Naive thymus-derived CD8-positive, alpha-beta T cell (primary cell): Measurements from ENCODE around the gene RAD51B. TPM values are rescaled to one million over a fixed set of nuclear protein-coding genes. Genes with fewer than 3 reads are reported as not detected.
A peak's percentile ranks its signal among the peaks of the same experiment; 100 is the strongest.
"Not testable (repeated sequence)": the region's sequence is repeated elsewhere in the genome, so short reads cannot be mapped to it uniquely, and the experiment has no call there.

Source experiments
- ATAC-seq, 2 donors: fragments of 150-1000 bp; cut with Tn5 transposase in 1 of 2; sonication (Bioruptor Pico), chemical (Tn5 transposase) in 1 of 2; 1 replicate in 1 of 2; 2 replicates in 1 of 2; pipeline ENCODE4 v1.10.0; 2021; ENCODE audit warnings: mild to moderate bottlenecking in 2 of 2, moderate library complexity in 2 of 2
- POLR2A ChIA-PET: fragments of 350-600 bp; sonication (Branson Sonifier 250); formaldehyde crosslinking; loops from one replicate; lab custom pipeline; 2021; ENCODE audit warnings: antibody characterized with exemption; lab: Charles Lee
- DNase-seq, 10 donors: peaks; one replicate each; pipeline versions ENCODE4 v3.0.0 to v3.0.0-alpha.2; 2020 to 2022
- H3K27ac Mint-ChIP-seq, 10 donors: one replicate each; pipeline ENCODE4 v1.8.0; 2020 to 2022; ENCODE audit warnings: mild to moderate bottlenecking in 10 of 10, mixed read lengths in 10 of 10, moderate library complexity in 4 of 10, inconsistent platforms in 1 of 10
- H3K27me3 Mint-ChIP-seq, 5 donors: one replicate each; pipeline ENCODE4 v1.8.0; 2021 to 2022; ENCODE audit warnings: mixed read lengths in 5 of 5
- H3K36me3 Mint-ChIP-seq, 3 donors: one replicate each; pipeline ENCODE4 v1.8.0; 2020 to 2022; ENCODE audit warnings: mixed read lengths in 3 of 3, mild to moderate bottlenecking in 2 of 3, inconsistent platforms in 1 of 3
- H3K4me1 Mint-ChIP-seq, 4 donors: one replicate each; pipeline ENCODE4 v1.8.0; 2021 to 2022; ENCODE audit warnings: mixed read lengths in 4 of 4
- H3K4me3 Mint-ChIP-seq, 10 donors: one replicate each; pipeline ENCODE4 v1.8.0; 2020 to 2022; ENCODE audit warnings: mild to moderate bottlenecking in 10 of 10, mixed read lengths in 10 of 10, moderate library complexity in 6 of 10, inconsistent platforms in 1 of 10
- H3K9me3 Mint-ChIP-seq, 9 donors: one replicate each; pipeline ENCODE4 v1.8.0; 2020 to 2022; ENCODE audit warnings: mixed read lengths in 9 of 9, mild to moderate bottlenecking in 3 of 9, inconsistent platforms in 1 of 9, moderate library complexity in 1 of 9
- polyA plus RNA-seq, 3 donors: library from polyadenylated mRNA; unstranded; fragments of 300-500 nt; fragmentation: Illumina TruSeq; gene quantifications; one replicate each; pipeline ENCODE4 v1.2.3, GENCODE V29; 2021
- total RNA-seq, 8 experiments: library from RNA in 2 of 8; stranded (reverse) in 2 of 8; gene quantifications; one replicate each; pipeline ENCODE4 v1.2.3 and lab custom pipeline; 2021 to 2026

The RAD51B gene
- total and polyA plus RNA-seq, 5 experiments from 2014 or later: 15.1 to 30.0 (median 26.4) TPM

DNA sequence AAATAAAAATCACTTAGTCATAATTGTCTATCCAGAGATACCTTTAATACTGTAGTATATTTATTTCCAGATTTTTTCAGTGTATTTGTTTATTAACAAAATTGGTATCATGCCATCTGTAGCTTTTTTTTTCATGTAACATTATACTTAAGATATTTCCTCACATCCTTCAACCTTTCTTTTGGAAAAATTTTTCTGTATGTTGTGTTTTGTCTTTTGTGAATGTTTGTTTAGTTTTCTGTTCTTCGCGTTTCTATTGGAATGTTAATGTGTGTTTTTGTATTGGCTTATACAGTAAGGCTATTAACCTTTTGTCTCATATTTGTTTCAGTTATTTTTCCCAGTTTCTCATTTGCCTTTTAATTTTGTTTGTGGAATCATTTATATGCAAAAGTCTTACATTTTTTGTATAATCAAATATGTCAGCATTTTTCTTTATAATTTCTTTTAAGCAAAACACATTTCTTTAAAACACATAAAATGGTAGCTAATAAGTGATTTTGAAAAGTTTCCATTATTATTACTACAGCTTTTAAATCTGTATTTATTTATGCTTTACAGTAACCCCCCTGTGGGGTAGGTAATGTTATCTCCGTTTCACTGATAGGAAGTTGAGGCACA lies 433.7 kb downstream of the RAD51B start:
- no peak for ATAC-seq
- no peak for DNase-seq
- POLR2A ChIA-PET: interaction anchor here (0.6 to 10.3 kb wide), 4 partner anchors 26 to 562 kb away, joined by 3 to 150 read pairs (median 60); partner anchors contain the start of gene ZFP36L1
- H3K27ac Mint-ChIP-seq: peak overlapping the region in 2 of 10 donors; percentile 10 to 46
- H3K27me3 Mint-ChIP-seq: no peaks in the 10 kb centered on the region
- peaks cover 19 to 65% (median 56%) of the 10 kb centered on the region in 4 donors for H3K4me1 Mint-ChIP-seq
- H3K36me3 Mint-ChIP-seq: no peaks in the 10 kb centered on the region
- H3K4me3 Mint-ChIP-seq: peak overlapping the region in 1 of 10 donors; percentile 16
- no peaks in the 10 kb centered on the region for H3K9me3 Mint-ChIP-seq

DNA sequence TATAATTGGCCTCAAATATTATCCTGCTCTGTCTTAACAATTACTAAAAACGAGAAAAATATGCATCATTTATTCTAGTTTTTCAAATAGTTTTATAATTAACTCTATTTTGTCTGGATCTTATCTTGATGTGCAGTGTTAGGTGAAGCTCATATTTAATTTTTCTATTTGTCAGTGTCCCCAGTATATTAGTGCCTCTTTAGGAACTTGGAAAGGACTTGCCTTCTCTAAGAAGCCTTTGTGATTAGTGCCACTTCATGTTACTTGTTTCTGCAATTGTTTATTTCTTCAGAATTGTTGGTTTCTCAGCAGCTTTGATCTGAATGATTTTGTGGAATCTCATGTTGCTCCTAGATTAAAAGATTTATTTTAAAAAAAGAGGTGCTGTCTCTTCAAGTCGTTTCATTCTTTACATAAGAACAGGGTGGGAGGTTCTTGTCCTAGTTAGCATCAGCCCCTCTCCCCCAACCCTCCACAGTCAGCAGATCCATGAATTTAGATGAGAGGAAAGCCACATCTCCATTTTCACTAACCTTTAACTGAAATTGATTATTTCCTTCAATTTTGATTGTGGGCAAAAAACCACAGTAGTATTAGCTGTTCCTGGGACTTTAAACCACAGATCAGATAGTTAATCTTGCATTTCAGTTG lies 434.4 kb downstream of the RAD51B start:
- H3K4me1 Mint-ChIP-seq: peaks cover 21 to 65% (median 57%) of the 10 kb centered on the region in 4 donors
- no peaks in the 10 kb centered on the region for H3K36me3 Mint-ChIP-seq
- H3K9me3 Mint-ChIP-seq: no peaks in the 10 kb centered on the region
- no peak overlapping the region for H3K4me3 Mint-ChIP-seq
- H3K27ac Mint-ChIP-seq: peak overlapping the region in 2 of 10 donors; percentile 27 to 46
- ATAC-seq (no peak), DNase-seq (no peak)
- POLR2A ChIA-PET: interaction anchor here (0.9 to 10.3 kb wide), 5 partner anchors 25 to 561 kb away, joined by 3 to 150 read pairs (median 6); partner anchors contain the start of gene ZFP36L1
- no peaks in the 10 kb centered on the region for H3K27me3 Mint-ChIP-seq

DNA sequence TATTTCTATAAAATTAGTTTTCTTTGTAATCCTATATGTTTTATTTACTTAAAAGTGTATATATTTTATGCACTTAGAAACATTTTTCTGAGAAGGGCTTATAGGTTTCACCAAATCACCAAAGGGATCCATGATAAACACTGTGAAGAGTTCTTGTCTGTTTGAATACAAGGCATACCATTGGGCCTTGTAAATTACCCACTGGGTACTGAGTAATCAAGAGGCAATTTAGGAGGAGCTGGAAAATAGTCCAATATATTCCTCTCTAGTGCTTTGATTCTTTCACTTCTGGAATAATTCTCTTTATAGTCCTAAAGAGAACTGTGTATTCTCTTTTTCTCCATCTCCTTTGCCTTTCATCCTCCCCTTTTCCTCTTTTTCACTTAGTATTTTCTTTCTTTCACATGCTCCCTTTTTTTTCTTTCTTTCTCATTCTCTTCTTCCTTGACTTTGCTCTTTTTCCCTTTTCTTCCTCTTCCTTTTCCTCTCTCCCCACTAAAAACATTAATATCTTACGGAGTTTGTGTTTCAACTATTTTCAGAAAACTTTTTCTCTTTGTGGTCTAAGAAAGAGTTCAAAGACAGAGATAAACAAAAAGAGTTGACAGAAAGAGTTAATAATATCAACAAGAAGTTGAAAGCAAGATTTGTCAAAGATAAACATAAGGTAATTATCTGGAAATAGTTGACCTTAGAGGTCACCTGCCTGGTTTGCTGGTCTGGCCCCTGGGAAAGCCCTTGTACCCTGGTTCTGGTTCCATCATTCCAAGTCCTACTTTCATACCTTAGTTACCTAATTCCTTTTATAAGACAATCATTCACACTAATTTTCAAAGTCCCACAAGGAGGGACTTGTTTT lies 435.3 kb downstream of the RAD51B start:
- no peaks in the 10 kb centered on the region for H3K36me3 Mint-ChIP-seq
- no peaks in the 10 kb centered on the region for H3K27me3 Mint-ChIP-seq
- H3K27ac Mint-ChIP-seq: peak overlapping the region in 5 of 10 donors; percentile 15 to 76 (median 66)
- POLR2A ChIA-PET: interaction anchor here (1.2 to 10.3 kb wide), 4 partner anchors 28 to 560 kb away, joined by 5 to 150 read pairs (median 62); partner anchors contain the start of gene ZFP36L1
- H3K4me3 Mint-ChIP-seq: peak overlapping the region in 2 of 10 donors; percentile 7 to 18
- ATAC-seq (no peak), DNase-seq (no peak)
- H3K9me3 Mint-ChIP-seq: no peaks in the 10 kb centered on the region
- peaks cover 20 to 64% (median 59%) of the 10 kb centered on the region in 4 donors for H3K4me1 Mint-ChIP-seq

DNA sequence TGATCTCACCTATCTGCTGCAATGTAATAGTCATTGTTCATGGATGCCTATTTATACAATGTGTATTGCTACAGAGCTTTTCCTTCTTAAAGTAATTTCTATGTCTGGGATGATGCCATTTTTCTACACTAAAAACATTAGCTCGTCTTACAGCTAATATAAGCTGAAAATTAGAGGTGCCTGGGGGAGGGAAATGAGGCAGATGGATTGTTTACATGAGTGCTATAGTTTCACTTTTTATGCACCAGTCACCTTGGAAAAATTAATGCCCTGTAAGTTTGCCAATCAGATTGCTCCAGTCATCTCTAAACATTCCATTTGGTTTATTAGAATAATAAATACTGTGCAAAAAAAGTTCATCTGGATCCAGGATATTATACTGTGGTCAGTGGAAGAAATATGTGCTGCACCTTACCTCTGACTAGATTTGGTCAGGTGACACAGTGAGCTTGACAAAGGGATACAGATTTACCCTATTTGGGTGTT lies 436.2 kb downstream of the RAD51B start:
- H3K27me3 Mint-ChIP-seq: no peaks in the 10 kb centered on the region
- POLR2A ChIA-PET: interaction anchor here (2.5 to 10.3 kb wide), 3 partner anchors 27 to 559 kb away, joined by 6 to 150 read pairs (median 118); partner anchors contain the start of gene ZFP36L1
- H3K36me3 Mint-ChIP-seq: no peaks in the 10 kb centered on the region
- no peak for DNase-seq
- no peak for ATAC-seq
- H3K4me1 Mint-ChIP-seq: peaks cover 27 to 64% (median 63%) of the 10 kb centered on the region in 4 donors
- H3K27ac Mint-ChIP-seq: peak overlapping the region in 2 of 10 donors; percentile 63 to 66
- no peaks in the 10 kb centered on the region for H3K9me3 Mint-ChIP-seq
- H3K4me3 Mint-ChIP-seq: peak overlapping the region in 1 of 10 donors; percentile 7

DNA sequence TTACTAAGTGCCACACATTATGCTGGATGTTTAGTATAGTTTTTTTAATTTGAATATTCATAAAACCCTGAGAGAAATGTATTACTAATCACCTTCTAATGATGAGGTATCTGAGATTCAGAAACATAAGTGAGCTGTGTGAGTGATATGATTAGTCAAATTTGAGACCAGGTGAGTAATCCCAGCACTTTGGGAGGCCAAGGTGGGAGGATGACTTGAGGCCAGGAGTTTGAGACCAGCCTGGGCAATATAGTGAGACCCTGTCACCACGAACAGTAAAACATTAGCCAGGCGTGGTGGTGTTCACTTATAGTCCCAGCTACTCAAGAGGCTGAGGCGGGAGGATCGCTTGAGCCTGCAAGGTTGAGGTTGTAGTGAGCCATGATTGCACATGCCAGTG lies 438.4 kb downstream of the RAD51B start:
- no peaks in the 10 kb centered on the region for H3K36me3 Mint-ChIP-seq
- POLR2A ChIA-PET: no interaction called here
- no peak overlapping the region for H3K4me3 Mint-ChIP-seq
- no peak overlapping the region for H3K27ac Mint-ChIP-seq
- H3K9me3 Mint-ChIP-seq: no peaks in the 10 kb centered on the region
- ATAC-seq (no peak), DNase-seq (no peak)
- peaks cover 37 to 71% (median 69%) of the 10 kb centered on the region in 4 donors for H3K4me1 Mint-ChIP-seq
- no peaks in the 10 kb centered on the region for H3K27me3 Mint-ChIP-seq

DNA sequence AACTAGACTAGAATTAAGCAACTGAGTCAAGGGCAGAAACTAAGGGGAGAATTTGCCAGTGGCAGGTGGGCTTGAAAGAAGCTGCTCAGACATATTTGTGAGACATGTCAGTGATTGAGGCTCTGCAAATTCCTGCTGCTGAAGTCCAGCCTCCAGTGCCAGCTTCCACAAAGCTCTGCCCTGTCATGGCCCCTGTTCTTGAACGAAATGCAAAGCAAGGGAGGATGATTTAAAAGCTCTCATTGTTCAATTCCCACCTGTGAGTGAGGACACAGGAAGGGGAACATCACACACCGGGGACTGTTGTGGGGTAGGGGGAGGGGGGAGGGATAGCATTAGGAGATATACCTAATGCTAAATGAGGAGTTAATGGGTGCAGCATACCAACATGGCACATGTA lies 439.4 kb downstream of the RAD51B start:
- not testable (repeated sequence) for H3K27me3 Mint-ChIP-seq, H3K9me3 Mint-ChIP-seq, ATAC-seq, H3K36me3 Mint-ChIP-seq, DNase-seq
- POLR2A ChIA-PET: interaction anchor here (0.9 to 2.9 kb wide), 8 partner anchors 9 to 558 kb away, joined by 3 to 31 read pairs (median 10); partner anchors contain the start of gene ZFP36L1
- H3K4me1 Mint-ChIP-seq: peaks cover 38 to 80% (median 71%) of the 10 kb centered on the region in 4 donors
- peak overlapping the region in 9 of 10 donors; percentile 34 to 69 (median 62) for H3K27ac Mint-ChIP-seq
- peak overlapping the region in 7 of 10 donors; percentile 26 to 52 (median 29) for H3K4me3 Mint-ChIP-seq

DNA sequence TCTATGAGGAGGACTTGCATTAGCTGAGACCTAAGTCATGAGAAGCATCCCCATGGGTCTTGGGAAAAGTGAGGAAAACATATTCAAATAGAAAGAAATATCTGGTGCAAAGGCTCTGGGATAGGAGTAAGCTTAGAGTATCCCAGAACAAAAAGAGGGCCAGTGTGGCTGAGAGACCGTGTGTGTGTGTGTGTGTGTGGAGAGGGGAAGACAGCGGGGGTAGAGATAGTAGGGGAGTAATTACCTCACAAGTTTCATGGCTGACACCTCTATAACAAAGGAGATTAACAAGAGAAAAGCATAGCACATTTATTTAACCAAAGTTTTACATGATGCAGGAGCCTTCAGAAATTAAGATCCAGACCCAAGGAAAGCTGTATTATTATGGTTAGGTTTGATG lies 440.5 kb downstream of the RAD51B start:
- Mint-ChIP-seq H3K36me3 (no peaks in the 10 kb centered on the region), H3K27ac (peak overlapping the region; percentile 62 to 95 (median 92)), H3K27me3 (no peaks in the 10 kb centered on the region), H3K9me3 (no peaks in the 10 kb centered on the region), H3K4me1 (peaks cover 42 to 83% (median 70%) of the 10 kb centered on the region in 4 donors), H3K4me3 (peak overlapping the region in 8 of 10 donors; percentile 15 to 71 (median 52))
- ATAC-seq (no peak), DNase-seq (no peak)
- POLR2A ChIA-PET: interaction anchor here (0.6 to 2.9 kb wide), 12 partner anchors 10 to 556 kb away, joined by 3 to 31 read pairs (median 4); partner anchors contain the start of gene ZFP36L1

DNA sequence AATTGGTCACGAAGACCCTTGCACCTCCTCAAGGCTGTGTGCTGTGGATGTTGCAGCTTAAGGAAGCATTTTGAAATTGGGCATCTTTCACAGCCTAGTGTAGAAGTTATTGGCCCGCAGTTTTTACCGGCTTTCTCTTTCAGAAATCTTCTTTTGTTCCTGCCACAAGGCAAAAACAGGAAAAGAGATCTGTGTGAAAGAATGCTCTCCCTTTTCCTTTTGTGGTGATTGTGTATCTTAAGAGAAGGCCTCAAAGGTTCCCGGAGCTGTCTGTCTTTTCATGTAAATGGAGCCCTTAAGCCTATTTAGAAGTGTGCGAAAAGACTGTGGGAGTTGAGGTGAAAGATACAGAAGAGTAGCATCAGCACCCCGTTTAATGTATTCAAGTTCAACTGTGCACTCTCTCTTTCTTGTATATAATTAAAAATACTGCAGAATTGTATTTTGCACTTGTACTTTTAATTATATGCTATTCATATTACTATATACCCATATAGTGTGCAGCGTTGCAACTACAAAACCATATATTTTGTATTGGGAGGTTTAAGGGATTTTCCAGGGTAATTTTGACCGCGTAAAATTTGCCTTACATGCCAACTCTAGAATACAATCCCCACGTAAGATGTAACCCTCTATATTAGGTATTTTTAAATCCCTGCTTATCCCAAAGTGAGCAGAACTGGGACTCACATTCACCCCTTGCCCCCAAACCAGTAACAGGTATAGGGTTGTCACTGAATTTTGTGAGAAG lies 441.7 kb downstream of the RAD51B start:
- DNase-seq (peak in 2 of 10 donors; percentile 21 to 25), ATAC-seq (peak; percentile 52 to 79)
- H3K27ac Mint-ChIP-seq: peak overlapping the region; percentile 62 to 95 (median 92)
- H3K4me3 Mint-ChIP-seq: peak overlapping the region; percentile 22 to 81 (median 65)
- H3K27me3 Mint-ChIP-seq: no peaks in the 10 kb centered on the region
- no peaks in the 10 kb centered on the region for H3K36me3 Mint-ChIP-seq
- POLR2A ChIA-PET: interaction anchor here (0.7 to 2.9 kb wide), 9 partner anchors 9 to 555 kb away, joined by 3 to 31 read pairs (median 4); partner anchors contain the start of gene ZFP36L1
- H3K4me1 Mint-ChIP-seq: peaks cover 39 to 73% (median 62%) of the 10 kb centered on the region in 4 donors
- H3K9me3 Mint-ChIP-seq: no peaks in the 10 kb centered on the region

DNA sequence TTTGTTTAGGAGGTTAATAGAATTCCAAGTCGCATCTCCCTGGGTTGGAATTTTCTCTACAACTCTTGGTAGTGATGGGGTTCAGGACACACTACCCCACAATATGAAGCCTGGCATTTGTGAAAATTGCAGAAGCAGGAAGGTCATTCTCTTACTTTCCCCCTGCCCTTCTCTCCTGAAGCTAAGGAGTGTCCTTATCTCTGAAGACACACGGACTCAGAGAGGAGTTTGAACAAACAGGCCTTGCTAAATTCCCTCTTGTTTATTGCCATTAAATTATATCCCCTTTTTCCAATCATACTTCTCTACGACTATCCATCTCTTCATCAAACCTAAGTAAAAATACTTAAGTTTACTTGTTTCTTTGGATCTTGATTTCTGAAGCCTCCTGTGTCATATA lies 443.0 kb downstream of the RAD51B start:
- peaks cover 34 to 74% (median 60%) of the 10 kb centered on the region in 4 donors for H3K4me1 Mint-ChIP-seq
- no peaks in the 10 kb centered on the region for H3K27me3 Mint-ChIP-seq
- ATAC-seq (no peak), DNase-seq (no peak)
- POLR2A ChIA-PET: interaction anchor here (1.2 kb wide), 1 partner anchor 21 kb away, joined by 6 read pairs; no protein-coding TSS in a partner anchor
- H3K9me3 Mint-ChIP-seq: no peaks in the 10 kb centered on the region
- no peaks in the 10 kb centered on the region for H3K36me3 Mint-ChIP-seq
- H3K27ac Mint-ChIP-seq: peak overlapping the region; percentile 13 to 95 (median 90)
- peak overlapping the region in 1 of 10 donors; percentile 12 for H3K4me3 Mint-ChIP-seq

DNA sequence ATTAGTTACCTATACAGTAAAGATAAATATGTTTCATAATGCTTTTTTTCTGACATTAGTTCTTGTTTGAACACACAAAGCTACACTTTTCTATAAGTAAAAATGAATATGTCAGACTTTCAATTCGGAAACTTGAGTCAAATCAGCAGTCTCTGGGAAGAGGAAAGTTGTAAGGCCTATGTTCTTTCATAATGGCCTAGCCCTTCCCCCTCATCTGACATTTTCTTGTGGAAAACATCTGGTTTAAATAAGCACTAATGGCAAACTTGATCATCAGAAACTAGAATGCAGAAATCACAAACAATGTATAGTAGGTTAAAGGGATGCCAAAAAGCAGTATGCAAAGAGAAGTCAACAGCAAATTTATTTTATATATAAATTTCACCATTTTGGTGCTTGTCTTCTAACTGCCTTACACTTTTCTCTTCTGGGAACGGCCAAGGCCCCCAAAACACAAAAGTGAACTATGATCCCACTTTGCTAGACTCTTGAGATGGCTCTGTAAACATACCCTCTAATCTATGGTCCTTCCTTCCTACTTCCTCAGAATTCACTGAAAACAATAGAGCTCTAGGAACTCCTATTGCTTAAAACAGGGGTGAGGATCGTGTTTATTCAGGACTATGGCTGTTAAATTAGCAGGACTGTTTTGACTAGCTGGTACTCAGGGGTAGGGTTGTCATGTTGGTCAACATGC lies 444.1 kb downstream of the RAD51B start:
- Mint-ChIP-seq H3K27ac (peak overlapping the region in 3 of 10 donors; percentile 9 to 62 (median 58)), H3K27me3 (no peaks in the 10 kb centered on the region), H3K4me1 (peaks cover 38 to 80% (median 64%) of the 10 kb centered on the region in 4 donors), H3K36me3 (no peaks in the 10 kb centered on the region), H3K4me3 (no peak overlapping the region), H3K9me3 (no peaks in the 10 kb centered on the region)
- ATAC-seq (no peak), DNase-seq (no peak)
- POLR2A ChIA-PET: interaction anchor here (1.2 kb wide), 1 partner anchor 20 kb away, joined by 6 read pairs; no protein-coding TSS in a partner anchor

DNA sequence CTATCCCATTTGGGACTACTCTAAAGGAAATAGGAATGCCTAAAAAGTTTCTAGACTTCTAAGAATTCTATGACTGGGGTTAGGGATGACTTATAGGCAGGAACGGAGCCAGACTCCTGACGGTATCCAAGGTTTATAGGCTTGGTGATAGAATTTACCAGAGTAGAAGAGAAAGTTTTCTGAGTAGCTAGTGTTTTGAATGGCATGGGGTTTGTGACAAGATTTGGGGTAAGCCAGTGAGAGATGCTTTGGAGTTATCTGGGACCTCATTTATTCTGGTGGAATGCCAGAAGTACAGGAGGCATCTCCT lies 444.6 kb downstream of the RAD51B start:
- no peaks in the 10 kb centered on the region for H3K9me3 Mint-ChIP-seq
- no peaks in the 10 kb centered on the region for H3K36me3 Mint-ChIP-seq
- POLR2A ChIA-PET: no interaction called here
- DNase-seq: no peak
- H3K27ac Mint-ChIP-seq: peak overlapping the region in 4 of 10 donors; percentile 3 to 58 (median 34)
- no peak for ATAC-seq
- peaks cover 41 to 80% (median 64%) of the 10 kb centered on the region in 4 donors for H3K4me1 Mint-ChIP-seq
- no peaks in the 10 kb centered on the region for H3K27me3 Mint-ChIP-seq
- no peak overlapping the region for H3K4me3 Mint-ChIP-seq
